IPS DF 4.7 (cell line): ENCODE data around the gene TRIM13.

Source experiments
- DNase-seq: peaks from one replicate; pipeline ENCODE4 v3.0.0-alpha.2; 2013; ENCODE audit warnings: low spot score; ENCODE audit errors: extremely low read depth

TRIM13 gene

GRCh38 chr13:49996161-49996915, 504 bp upstream of the TRIM13 start:
- no peak for DNase-seq

DNA sequence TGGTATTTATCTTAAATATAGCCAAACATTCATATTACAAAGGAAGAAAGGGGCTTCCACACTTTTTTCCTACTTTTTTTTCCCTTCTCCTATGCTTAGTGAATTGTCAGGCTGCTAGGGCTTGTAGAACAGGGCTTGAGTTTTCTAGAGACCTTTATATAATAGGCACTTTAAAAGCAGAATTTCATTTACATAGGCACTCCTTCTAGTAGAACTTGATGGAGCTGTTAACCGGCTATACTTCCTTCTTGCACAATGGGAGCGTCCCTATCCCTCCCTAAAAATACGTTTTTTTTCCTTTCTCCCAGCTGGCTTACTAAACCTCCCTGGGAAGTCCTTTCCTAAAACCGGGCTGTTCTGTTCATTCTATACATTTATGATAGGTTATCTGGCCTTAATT, 1.1 kb downstream of the TRIM13 start:
- DNase-seq: no peak

DNA sequence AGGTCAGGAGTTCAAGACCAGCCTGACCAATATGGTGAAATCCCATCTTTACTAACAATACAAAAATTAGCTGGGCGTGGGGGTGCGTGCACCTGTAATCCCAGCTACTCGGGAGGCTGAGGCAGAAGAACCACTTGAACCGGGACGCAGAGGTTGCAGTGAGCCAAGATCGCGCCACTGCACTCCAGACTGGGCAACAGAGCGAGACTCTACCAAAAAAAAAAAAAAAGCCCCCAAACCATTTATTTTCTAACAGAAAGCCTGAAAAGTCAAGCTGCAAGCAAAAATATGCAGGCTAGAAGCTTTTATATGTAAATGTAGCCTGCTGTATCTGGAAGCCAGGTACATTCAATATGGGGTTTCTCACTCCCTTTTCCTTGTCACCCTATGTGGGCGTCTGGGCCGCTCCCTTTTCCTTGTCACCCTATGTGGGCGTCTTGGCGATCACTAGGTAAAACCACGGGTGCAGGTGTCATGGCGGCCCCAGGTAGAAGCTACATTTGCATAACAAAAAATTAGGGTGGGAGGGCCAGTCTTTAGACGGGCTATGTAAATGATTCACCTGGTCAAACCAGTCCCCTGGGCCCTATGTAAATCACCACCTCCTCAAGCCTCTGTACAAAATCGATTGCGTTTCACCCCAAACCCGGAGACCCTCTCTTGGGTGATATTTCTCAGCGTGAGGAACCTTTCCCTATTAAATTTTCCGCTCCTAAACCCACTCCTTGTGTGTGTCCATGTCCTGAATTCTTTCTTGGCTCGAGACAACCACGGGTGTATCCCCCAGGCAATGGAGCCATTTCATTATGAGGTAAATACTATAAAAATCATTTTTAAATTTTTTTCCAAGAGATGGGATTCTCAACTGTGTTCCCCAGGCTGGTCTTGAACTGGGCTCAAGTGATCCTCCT, 2.1 kb downstream of the TRIM13 start:
- DNase-seq: peak; percentile 72

DNA sequence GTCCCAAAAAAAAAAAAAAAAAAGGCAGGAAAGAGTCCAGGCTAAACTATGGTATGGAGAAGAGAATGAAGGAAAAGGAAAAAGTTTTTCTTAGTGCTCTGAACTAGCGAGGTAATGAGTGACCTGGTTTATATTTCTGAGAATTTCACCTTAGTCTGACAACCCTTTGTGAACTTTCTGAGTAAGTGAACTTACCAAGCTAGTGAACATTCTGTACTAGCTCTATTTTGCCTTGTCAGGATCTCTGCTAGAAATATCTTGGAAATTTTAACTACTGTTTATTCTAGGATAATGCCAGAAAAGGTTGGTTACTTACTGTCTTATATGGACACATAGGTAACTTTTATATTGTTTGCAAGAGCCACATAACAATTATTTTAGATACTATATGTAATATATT, 4.4 kb downstream of the TRIM13 start:
- DNase-seq: no peak

- DNase-seq: no peak
Measured at GRCh38 chr13:50006426-50007135, 9.7 kb downstream of the TRIM13 start.

- no peak for DNase-seq
Measured at GRCh38 chr13:50011461-50011860, 14.6 kb downstream of the TRIM13 start.

GRCh38 chr13:50012396-50013169, 15.7 kb downstream of the TRIM13 start:
- DNase-seq: no peak

DNA sequence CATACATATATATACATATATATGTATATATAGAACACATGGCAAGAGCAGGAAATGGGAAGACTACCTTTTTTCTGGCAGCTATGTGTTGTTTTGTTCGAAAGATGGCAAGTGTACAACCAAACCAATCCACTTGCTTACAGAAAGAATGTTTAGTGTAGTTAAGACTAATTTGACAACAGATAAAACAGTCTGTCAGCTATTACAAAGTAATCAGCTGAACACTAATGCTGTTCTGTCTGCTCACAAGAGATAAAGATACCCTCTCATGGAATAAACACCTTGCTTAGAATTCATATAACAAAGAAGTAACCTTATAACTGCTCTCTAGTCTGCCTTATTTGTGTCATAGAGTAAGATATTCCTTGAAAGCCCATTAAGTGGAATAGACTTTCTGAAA, 17.5 kb downstream of the TRIM13 start:
- DNase-seq: no peak

DNA sequence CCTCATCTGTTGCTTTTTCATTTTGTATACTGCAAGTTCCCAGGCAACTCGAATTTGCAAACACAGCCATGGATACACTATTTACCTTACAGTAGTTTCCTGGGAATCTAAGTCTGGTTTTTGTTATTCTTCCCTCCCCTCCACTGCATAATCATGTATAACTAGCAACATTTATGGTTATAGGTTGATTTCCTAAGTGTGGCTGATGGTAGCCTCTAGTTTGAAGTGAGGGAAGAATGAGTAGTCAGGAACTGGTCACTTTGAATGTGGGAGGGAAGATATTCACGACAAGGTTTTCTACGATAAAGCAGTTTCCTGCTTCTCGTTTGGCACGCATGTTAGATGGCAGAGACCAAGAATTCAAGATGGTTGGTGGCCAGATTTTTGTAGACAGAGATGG, 18.4 kb downstream of the TRIM13 start, which contains the start of gene KCNRG:
KCNRG (plus strand) TSS at position 187 of the 400 bp plus-strand sequence; CDS start at position 237, 50 bp downstream.
- no peak for DNase-seq

GRCh38 chr13:50015750-50016149, 18.9 kb downstream of the TRIM13 start:
- DNase-seq: no peak

DNA sequence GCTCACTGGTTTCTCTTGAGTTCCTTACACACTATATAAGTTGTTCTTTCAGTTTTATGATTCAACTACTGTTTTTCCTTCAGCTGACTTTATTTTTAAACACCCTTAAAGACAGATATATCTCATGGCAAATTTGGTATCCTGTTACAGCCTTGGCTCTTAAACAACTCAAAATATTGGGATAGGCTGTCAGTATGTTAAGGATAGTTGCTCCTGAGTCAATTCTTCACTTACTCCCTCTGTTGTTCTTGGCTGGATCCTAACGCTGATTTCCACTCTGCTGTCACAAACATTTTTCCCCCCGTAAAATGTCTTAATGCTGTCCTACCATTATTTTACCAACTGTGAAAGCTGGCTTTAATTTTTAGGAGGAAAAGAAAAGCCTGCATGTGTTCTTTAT, 19.6 kb downstream of the TRIM13 start:
- DNase-seq: no peak

GRCh38 chr13:50017819-50018218, 21.0 kb downstream of the TRIM13 start:
- no peak for DNase-seq

DNA sequence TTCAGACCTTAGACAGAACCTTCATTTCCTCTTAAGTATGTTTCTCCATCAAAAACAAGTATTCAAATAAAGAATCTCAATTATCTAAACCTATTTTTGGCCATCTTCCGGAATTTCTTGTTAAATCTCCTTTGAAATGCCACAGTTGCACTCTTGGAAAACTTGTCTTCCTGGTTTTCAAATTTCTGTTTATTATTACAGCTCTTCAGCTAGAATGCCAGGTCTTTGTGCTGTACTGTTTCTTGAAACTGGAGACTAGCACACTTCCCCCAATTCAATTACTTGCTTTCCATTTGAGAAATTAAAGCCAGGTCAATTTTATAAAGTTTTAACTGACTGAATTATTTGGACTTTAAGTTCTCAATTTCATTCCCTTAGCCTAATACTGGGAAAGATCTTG, 28.6 kb downstream of the TRIM13 start:
- DNase-seq: no peak

- no peak for DNase-seq
Measured at GRCh38 chr13:50026788-50027473, 30.1 kb downstream of the TRIM13 start.

- no peak for DNase-seq
Measured at GRCh38 chr13:50030315-50030714, 33.5 kb downstream of the TRIM13 start.

DNA sequence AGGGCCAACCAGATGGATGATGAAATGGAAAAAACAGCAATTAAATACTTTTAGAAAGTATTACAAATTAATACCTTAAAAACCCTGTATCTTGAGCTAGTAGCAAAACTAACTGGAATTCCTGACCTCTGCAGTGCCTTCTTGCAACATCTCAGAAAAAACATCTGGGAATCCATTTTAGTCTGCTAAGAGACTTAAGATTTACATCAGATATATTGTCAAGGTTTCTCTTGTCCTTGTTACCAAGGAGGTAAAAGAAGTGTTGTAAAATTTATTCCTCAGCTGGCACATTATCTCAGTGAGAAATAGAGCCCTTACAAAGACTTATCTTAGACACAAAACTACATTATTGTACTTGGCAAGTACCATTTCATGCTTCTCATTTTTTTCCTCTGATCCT, 36.9 kb downstream of the TRIM13 start:
- DNase-seq: no peak

- no peak for DNase-seq
Measured at GRCh38 chr13:50037788-50038187, 40.9 kb downstream of the TRIM13 start.

- no peak for DNase-seq
Measured at GRCh38 chr13:50038266-50038665, 41.4 kb downstream of the TRIM13 start.

DNA sequence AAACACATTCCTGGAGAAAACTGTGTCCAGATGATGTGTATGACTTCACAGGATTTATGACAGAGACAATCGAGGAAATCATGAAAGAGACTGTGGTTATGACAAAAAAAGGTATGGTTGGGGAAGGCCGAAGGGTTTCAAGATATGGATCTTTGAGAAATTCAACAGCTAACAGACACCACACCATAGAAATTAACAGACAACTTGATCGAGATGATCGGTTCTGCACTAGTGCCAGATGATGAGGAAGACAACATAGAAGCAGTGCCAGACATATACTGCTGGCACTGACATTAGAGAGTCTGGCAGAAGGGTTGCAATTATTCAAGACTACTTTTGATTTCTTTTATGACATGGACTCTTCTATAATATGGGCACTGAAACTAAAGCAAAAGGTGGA, 55.6 kb downstream of the TRIM13 start:
- DNase-seq: no peak

- no peak for DNase-seq
Measured at GRCh38 chr13:50053844-50054243, 57.0 kb downstream of the TRIM13 start.
